Fibroblast of gingiva (primary cell): ENCODE data around the gene LSMEM2.
"Not testable (repeated sequence)": the region's sequence is repeated elsewhere in the genome, so short reads cannot be mapped to it uniquely, and the experiment has no call there.

Source experiments
- DNase-seq: peaks from one replicate; pipeline ENCODE4 v3.0.0-alpha.2; 2011; ENCODE audit warnings: low read depth

The LSMEM2 gene

GRCh38 chr3:50264964-50265485 is 13.9 kb upstream of the LSMEM2 start:
- DNase-seq, result no peak

- DNase-seq, result no peak
Measured at GRCh38 chr3:50265571-50265970, 13.3 kb upstream of the LSMEM2 start.

GRCh38 chr3:50266017-50266416 is 12.9 kb upstream of the LSMEM2 start:
- no peak for DNase-seq

GRCh38 chr3:50266836-50267235 is 12.1 kb upstream of the LSMEM2 start:
- DNase-seq, result no peak

- peak; percentile 32 for DNase-seq
Measured at GRCh38 chr3:50267280-50267913, 11.5 kb upstream of the LSMEM2 start.

GRCh38 chr3:50268276-50268675 is 10.6 kb upstream of the LSMEM2 start:
- DNase-seq, result no peak

- peak; percentile 82 for DNase-seq
Measured at GRCh38 chr3:50268703-50269451, 10.0 kb upstream of the LSMEM2 start, which contains the start of gene SEMA3B. TSS of gene SEMA3B (plus strand) at chr3:50269147. CDS start at chr3:50269241, 94 bp downstream.

GRCh38 chr3:50269460-50269859 is 9.4 kb upstream of the LSMEM2 start:
- no peak for DNase-seq

- DNase-seq, result no peak
Measured at GRCh38 chr3:50269977-50270413, 8.9 kb upstream of the LSMEM2 start.

GRCh38 chr3:50270422-50271224 is 8.3 kb upstream of the LSMEM2 start:
- DNase-seq, result no peak

GRCh38 chr3:50271314-50271936 is 7.5 kb upstream of the LSMEM2 start:
- DNase-seq, result no peak

GRCh38 chr3:50272538-50272910 is 6.4 kb upstream of the LSMEM2 start:
- not testable (repeated sequence) for DNase-seq

- peak; percentile 51 for DNase-seq
Measured at GRCh38 chr3:50272911-50273688, 5.8 kb upstream of the LSMEM2 start.

GRCh38 chr3:50273689-50274065 is 5.2 kb upstream of the LSMEM2 start:
- no peak for DNase-seq

- peak; percentile 22 for DNase-seq
Measured at GRCh38 chr3:50274371-50275104, 4.3 kb upstream of the LSMEM2 start.

- no peak for DNase-seq
Measured at GRCh38 chr3:50275141-50275995, 3.5 kb upstream of the LSMEM2 start.

GRCh38 chr3:50275996-50276761 is 2.7 kb upstream of the LSMEM2 start:
- DNase-seq, result no peak

- DNase-seq, result no peak
Measured at GRCh38 chr3:50276762-50277101, 2.2 kb upstream of the LSMEM2 start.
